A549 treated with AZD9567 at 1 μM for 4 hours (cell line): ENCODE results near the gene ACTR2. TPM values are rescaled to one million over a fixed set of nuclear protein-coding genes. Genes with fewer than 3 reads are reported as not detected.

Source experiments
- total RNA-seq: library from RNA; stranded (reverse); fragments of 200-300 nt; extraction: Qiagen RNA extraction; gene quantifications from 5 replicates; pipeline ENCODE4 v1.2.3, GENCODE V29; 2022; ENCODE audit not compliant: insufficient read depth

ACTR2 gene
- 141 to 204 TPM (median 164 TPM) in 5 replicates for total RNA-seq

GRCh38 chr2:65227456-65228262 lies at the start of gene ACTR2:
TSS of gene ACTR2 (plus strand) at chr2:65227831. CDS start at chr2:65227910, 79 bp downstream.

Other genes with a start within 250 kb of the ACTR2 start
- 9.2 to 12.1 TPM (median 9.7 TPM) in 5 replicates for gene SLC1A4, start 238.4 kb upstream of the ACTR2 start, total RNA-seq
- gene CEP68, start 171.4 kb upstream of the ACTR2 start, total RNA-seq: 12.1 to 31.9 TPM (median 14.5 TPM) in 5 replicates
- 217 to 251 TPM (median 240 TPM) in 5 replicates for gene RAB1A, start 97.7 kb upstream of the ACTR2 start, total RNA-seq
- 27.7 to 32.7 TPM (median 31.7 TPM) in 5 replicates for gene SPRED2, start 204.8 kb downstream of the ACTR2 start, total RNA-seq